IMR-90 (cell line): ENCODE data around the gene ALG6. TPM values are rescaled to one million over a fixed set of nuclear protein-coding genes. Genes with fewer than 3 reads are reported as not detected.

ENCODE experiments used
- ATAC-seq: fragments of 200-7000 bp; cut with Tn5 transposase; 2 replicates; pipeline ENCODE4 v1.9.1; 2020; ENCODE audit warnings: low read depth, mild to moderate bottlenecking, moderate library complexity
- BruUV-seq: library from RNA; stranded (reverse); fragments of 400-500 nt; replicated peaks from 2 replicates; lab custom pipeline; 2021; lab: Mats Ljungman, UMichigan
- CTCF ChIA-PET: fragments of 300-600 bp; formaldehyde crosslinking; extraction: SDS; loops from one replicate; lab custom pipeline; 2021; ENCODE audit warnings: antibody characterized with exemption; lab: Yijun Ruan, JAX
- POLR2A ChIA-PET: fragments of 300-600 bp; sonication (Branson Sonifier 250); formaldehyde crosslinking; loops from one replicate; lab custom pipeline; 2022; ENCODE audit warnings: antibody characterized with exemption; ENCODE audit not compliant: unreplicated experiment; lab: Charles Lee
- DNase-seq: peaks from one replicate; pipeline ENCODE4 v3.0.0; 2013
- H2AFZ ChIP-seq: replicated peaks from 2 replicates; pipeline ENCODE3; 2013; ENCODE audit warnings: low read length, mild to moderate bottlenecking; ENCODE audit not compliant: poor library complexity
- H2AK5ac ChIP-seq: 2 replicates; pipeline ENCODE4 v1.6.1; 2013; ENCODE audit warnings: low read depth, low read length, inconsistent platforms
- H2AK9ac ChIP-seq: replicated peaks from 2 replicates; pipeline ENCODE3; 2013; ENCODE audit warnings: mild to moderate bottlenecking, low read depth, low read length, moderate library complexity; ENCODE audit not compliant: poor library complexity
- H2BK120ac ChIP-seq: 2 replicates; pipeline ENCODE4 v1.6.1; 2013; ENCODE audit warnings: low read depth, low read length, inconsistent platforms
- H2BK15ac ChIP-seq: 3 replicates; pipeline ENCODE4 v1.6.1; 2013; ENCODE audit warnings: low read depth, low read length, inconsistent platforms
- H2BK20ac ChIP-seq: 2 replicates; pipeline ENCODE4 v1.6.1; 2013; ENCODE audit warnings: low read depth, mild to moderate bottlenecking, inconsistent platforms, low read length, moderate library complexity
- H2BK5ac ChIP-seq: 2 replicates; pipeline ENCODE4 v1.6.1; 2013; ENCODE audit warnings: mild to moderate bottlenecking, low read depth, low read length, inconsistent platforms; ENCODE audit not compliant: poor library complexity, severe bottlenecking
- H3K14ac ChIP-seq: replicated peaks from 2 replicates; pipeline ENCODE4 v1.6.1; 2013; ENCODE audit warnings: low read depth, low read length, inconsistent platforms
- H3K18ac ChIP-seq: 2 replicates; pipeline ENCODE4 v1.6.1; 2013; ENCODE audit warnings: low read depth, low read length, control low read depth
- H3K23ac ChIP-seq: 2 replicates; pipeline ENCODE4 v1.6.1; 2013; ENCODE audit warnings: low read depth, low read length, inconsistent platforms
- H3K27ac ChIP-seq: 2 replicates; pipeline ENCODE4 v1.5.1; 2013; ENCODE audit warnings: mild to moderate bottlenecking, control low read depth, low read length; ENCODE audit not compliant: insufficient read depth
- H3K27me3 ChIP-seq: 2 replicates; pipeline ENCODE4 v1.6.1; 2013; ENCODE audit warnings: low read length; ENCODE audit not compliant: control insufficient read depth, insufficient read depth
- H3K36me3 ChIP-seq: 2 replicates; pipeline ENCODE4 v1.6.1; 2013; ENCODE audit warnings: low read length, mixed read lengths; ENCODE audit not compliant: control insufficient read depth, insufficient read depth
- H3K4ac ChIP-seq: 2 replicates; pipeline ENCODE4 v1.6.1; 2013; ENCODE audit warnings: low read depth, low read length, inconsistent platforms
- H3K4me1 ChIP-seq: 2 replicates; pipeline ENCODE4 v1.6.1; 2013; ENCODE audit warnings: low read length, mixed read lengths; ENCODE audit not compliant: control insufficient read depth, insufficient read depth
- H3K4me2 ChIP-seq: 2 replicates; pipeline ENCODE4 v1.6.1; 2013; ENCODE audit warnings: low read depth, mild to moderate bottlenecking, control low read depth, low read length, moderate library complexity
- H3K4me3 ChIP-seq: 2 replicates; pipeline ENCODE4 v1.5.1; 2013; ENCODE audit warnings: low read depth, mild to moderate bottlenecking, control low read depth, low read length, moderate library complexity; ENCODE audit not compliant: insufficient read depth
- H3K56ac ChIP-seq: 2 replicates; pipeline ENCODE4 v1.6.1; 2013; ENCODE audit warnings: low read length, inconsistent platforms; ENCODE audit not compliant: insufficient read depth; ENCODE audit errors: extremely low read depth
- H3K79me1 ChIP-seq, 2 experiments: 2 replicates each; pipeline ENCODE4 v1.6.1; 2013; ENCODE audit warnings: low read length in 2 of 2, inconsistent platforms in 1 of 2, low read depth in 1 of 2
- H3K9ac ChIP-seq: 2 replicates; pipeline ENCODE4 v1.6.1; 2013; ENCODE audit warnings: low read depth, low read length, control low read depth
- H3K9me1 ChIP-seq: 2 replicates; pipeline ENCODE4 v1.6.1; 2013; ENCODE audit warnings: low read length, inconsistent platforms; ENCODE audit not compliant: insufficient read depth
- H3K9me3 ChIP-seq: 2 replicates; pipeline ENCODE4 v1.6.1; 2013; ENCODE audit warnings: low read length; ENCODE audit not compliant: control insufficient read depth, insufficient read depth
- H4K20me1 ChIP-seq: 2 replicates; pipeline ENCODE4 v1.6.1; 2013; ENCODE audit warnings: low read length, inconsistent platforms; ENCODE audit not compliant: insufficient read depth
- H4K5ac ChIP-seq: 2 replicates; pipeline ENCODE4 v1.6.1; 2013; ENCODE audit warnings: mild to moderate bottlenecking, low read depth, low read length, control low read depth
- H4K8ac ChIP-seq, 2 experiments: 2 replicates each; pipeline ENCODE4 v1.6.1; 2013; ENCODE audit warnings: low read depth in 2 of 2, low read length in 2 of 2, control low read depth in 1 of 2, inconsistent platforms in 1 of 2
- H4K91ac ChIP-seq: 2 replicates; pipeline ENCODE4 v1.6.1; 2013; ENCODE audit warnings: low read depth, low read length, inconsistent platforms; ENCODE audit not compliant: insufficient read depth
- BHLHE40 ChIP-seq: fragments of 150-350 bp; IDR thresholded peaks from 2 replicates; pipeline ENCODE4 v1.6.1; 2016; ENCODE audit warnings: mild to moderate bottlenecking, low read depth, low read length
- CEBPB ChIP-seq: IDR thresholded peaks from 2 replicates; pipeline ENCODE4 v1.6.1; 2012; ENCODE audit warnings: low read depth, low read length, improper control_type of control experiment
- CHD1 ChIP-seq: IDR thresholded peaks from 2 replicates; pipeline ENCODE4 v1.6.1; 2012; ENCODE audit warnings: low read depth, low read length, improper control_type of control experiment
- FOS ChIP-seq: fragments of 150-350 bp; IDR thresholded peaks from 2 replicates; pipeline ENCODE4 v1.6.1; 2016; ENCODE audit warnings: low read depth, low read length
- MAFK ChIP-seq: IDR thresholded peaks from 2 replicates; pipeline ENCODE4 v1.6.1; 2012; ENCODE audit warnings: low read depth, low read length, improper control_type of control experiment
- MAZ ChIP-seq: IDR thresholded peaks from 2 replicates; pipeline ENCODE4 v1.6.1; 2012; ENCODE audit warnings: low read depth, mild to moderate bottlenecking, low read length, improper control_type of control experiment, moderate library complexity, borderline replicate concordance
- MXI1 ChIP-seq: IDR thresholded peaks from 2 replicates; pipeline ENCODE4 v1.6.1; 2012; ENCODE audit warnings: low read depth, mild to moderate bottlenecking, low read length, moderate library complexity, borderline replicate concordance
- NFE2L2 ChIP-seq: fragments of 150-350 bp; IDR thresholded peaks from 2 replicates; pipeline ENCODE4 v1.6.1; 2016; ENCODE audit warnings: low read depth, mild to moderate bottlenecking, low read length
- POLR2A ChIP-seq: IDR thresholded peaks from 2 replicates; pipeline ENCODE4 v1.6.1; 2012; ENCODE audit warnings: mild to moderate bottlenecking, low read depth, low read length
- RAD21 ChIP-seq: IDR thresholded peaks from 2 replicates; pipeline ENCODE4 v1.6.1; 2012; ENCODE audit warnings: low read length, improper control_type of control experiment
- RCOR1 ChIP-seq: IDR thresholded peaks from 2 replicates; pipeline ENCODE4 v1.6.1; 2012; ENCODE audit warnings: mild to moderate bottlenecking, low read length, improper control_type of control experiment; ENCODE audit not compliant: insufficient replicate concordance
- RFX5 ChIP-seq: IDR thresholded peaks from 2 replicates; pipeline ENCODE4 v1.8.0; 2012; ENCODE audit warnings: low read depth, mild to moderate bottlenecking, low read length, moderate library complexity
- SMC3 ChIP-seq: fragments of 150-350 bp; IDR thresholded peaks from 2 replicates; pipeline ENCODE4 v1.6.1; 2016; ENCODE audit warnings: low read depth, mild to moderate bottlenecking, antibody characterized with exemption, low read length, moderate library complexity
- dilution Hi-C: fragments of 300-500 bp; cut with HindIII; formaldehyde crosslinking; loops from one replicate; pipeline ENCODE4 v1.14.3; 2018; ENCODE audit warnings: low sequenced_read_pairs; ENCODE audit not compliant: unreplicated experiment
- in situ Hi-C: fragments of 300-500 bp; cut with MboI; formaldehyde crosslinking; loops from 3 replicates; pipeline ENCODE4 v1.14.3; 2019; ENCODE audit warnings: low sequenced_read_pairs, inconsistent platforms, mixed read lengths
- intact Hi-C: fragments of 100-400 bp; cut with micrococcal nuclease; formaldehyde crosslinking; loops from 2 replicates; pipeline ENCODE4 v1.10.0; 2022
- polyA plus RNA-seq, 3 experiments: library from polyadenylated mRNA; depleted of rRNA; stranded (reverse); fragments of >200 nt; gene quantifications; 2 replicates each; pipeline ENCODE4 v1.2.3, GENCODE V29; 2012; ENCODE audit warnings: low replicate concordance in 1 of 3
- total RNA-seq: library from RNA; depleted of rRNA; stranded (reverse); fragments of >200 nt; gene quantifications from 2 replicates; pipeline ENCODE4 v1.2.3, GENCODE V29; 2012
- TF ChIP-seq, protein P1 (sequence below): fragments of 150-350 bp; IDR thresholded peaks from 2 replicates; pipeline ENCODE4 v1.6.1; 2016; ENCODE audit warnings: low read depth, mild to moderate bottlenecking, low read length, moderate library complexity, borderline replicate concordance
- TF ChIP-seq, protein P2 (sequence below): conservative IDR thresholded peaks from 2 replicates; pipeline ENCODE4 v1.5.1; 2012; ENCODE audit warnings: mild to moderate bottlenecking, low read depth, low read length, improper control_type of control experiment
- TF ChIP-seq, protein P3 (sequence below): fragments of 150-350 bp; IDR thresholded peaks from 2 replicates; pipeline ENCODE4 v1.6.1; 2017; ENCODE audit warnings: mild to moderate bottlenecking, antibody characterized with exemption, low read length, low read depth

Gene ALG6
- total and polyA plus RNA-seq, 2 of the 4 experiments (the other 2 are of a cell fraction): 4.8 to 6.5 TPM

DNA sequence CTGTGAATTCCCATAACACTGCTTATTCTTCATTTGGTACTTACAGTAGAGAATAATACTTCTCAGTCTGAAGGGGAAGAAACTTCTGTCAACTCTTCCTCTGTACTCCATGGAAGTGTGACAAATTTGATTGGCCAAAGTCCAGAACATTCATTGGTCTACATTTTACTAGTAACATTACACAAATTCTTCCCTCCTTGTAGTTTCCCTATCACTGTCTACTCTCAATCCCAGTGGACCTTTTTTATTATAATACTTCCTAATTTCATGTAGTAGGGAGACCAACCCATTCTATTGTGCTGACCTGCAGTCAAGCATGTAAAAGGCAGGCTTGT lies 74.7 kb downstream of the ALG6 start:
- intact Hi-C loops (no loop called here), in situ Hi-C loops (loop anchor here (25.0 kb wide), 1 partner anchor 605 kb away; no protein-coding TSS in a partner anchor), dilution Hi-C loops (no loop called here)
- Histone ChIP-seq H3K9ac (no peak overlapping the region), H2AK9ac (no peak overlapping the region), H3K36me3 (no peaks in the 10 kb centered on the region), H3K14ac (no peak overlapping the region), H4K5ac (no peak overlapping the region), H3K23ac (no peak overlapping the region), H2BK15ac (no peak overlapping the region), H3K4me1 (peaks cover 2% of the 10 kb centered on the region; the same call in 1 of the 2 replicates), H3K27me3 (no peaks in the 10 kb centered on the region), H3K4me3 (no peak overlapping the region), H3K4me2 (no peak overlapping the region), H3K79me1 (no peaks in the 10 kb centered on the region), H2AFZ (no peak overlapping the region), H4K8ac (no peak overlapping the region), H3K18ac (no peak overlapping the region), H2BK5ac (no peak overlapping the region), H2BK20ac (no peak overlapping the region), H3K56ac (no peak overlapping the region), H3K9me3 (no peaks in the 10 kb centered on the region), H3K9me1 (no peaks in the 10 kb centered on the region; the same call in 1 of the 2 replicates), H4K20me1 (no peaks in the 10 kb centered on the region), H4K91ac (no peak overlapping the region), H3K27ac (no peak overlapping the region), H2BK120ac (no peak overlapping the region), H3K4ac (no peak overlapping the region), H2AK5ac (no peak overlapping the region)
- ChIA-PET POLR2A (no interaction called here), CTCF (interaction anchor here (0.6 kb wide), 1 partner anchor 27 kb away, joined by 3 read pairs; no protein-coding TSS in a partner anchor)
- no TSS peak for BruUV-seq
- ATAC-seq: peak; percentile 18; the same call in 1 of the 2 replicates
- TF ChIP-seq RFX5 (no peak), MAFK (no peak), POLR2A (no peak), SMC3 (no peak), CHD1 (no peak), FOS (no peak), MXI1 (no peak), BHLHE40 (no peak), RAD21 (no peak), MAZ (no peak), CEBPB (no peak), NFE2L2 (no peak), RCOR1 (no peak)
- TF ChIP-seq, protein P1, sequence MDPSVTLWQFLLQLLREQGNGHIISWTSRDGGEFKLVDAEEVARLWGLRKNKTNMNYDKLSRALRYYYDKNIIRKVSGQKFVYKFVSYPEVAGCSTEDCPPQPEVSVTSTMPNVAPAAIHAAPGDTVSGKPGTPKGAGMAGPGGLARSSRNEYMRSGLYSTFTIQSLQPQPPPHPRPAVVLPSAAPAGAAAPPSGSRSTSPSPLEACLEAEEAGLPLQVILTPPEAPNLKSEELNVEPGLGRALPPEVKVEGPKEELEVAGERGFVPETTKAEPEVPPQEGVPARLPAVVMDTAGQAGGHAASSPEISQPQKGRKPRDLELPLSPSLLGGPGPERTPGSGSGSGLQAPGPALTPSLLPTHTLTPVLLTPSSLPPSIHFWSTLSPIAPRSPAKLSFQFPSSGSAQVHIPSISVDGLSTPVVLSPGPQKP: no peak
- TF ChIP-seq, protein P2, sequence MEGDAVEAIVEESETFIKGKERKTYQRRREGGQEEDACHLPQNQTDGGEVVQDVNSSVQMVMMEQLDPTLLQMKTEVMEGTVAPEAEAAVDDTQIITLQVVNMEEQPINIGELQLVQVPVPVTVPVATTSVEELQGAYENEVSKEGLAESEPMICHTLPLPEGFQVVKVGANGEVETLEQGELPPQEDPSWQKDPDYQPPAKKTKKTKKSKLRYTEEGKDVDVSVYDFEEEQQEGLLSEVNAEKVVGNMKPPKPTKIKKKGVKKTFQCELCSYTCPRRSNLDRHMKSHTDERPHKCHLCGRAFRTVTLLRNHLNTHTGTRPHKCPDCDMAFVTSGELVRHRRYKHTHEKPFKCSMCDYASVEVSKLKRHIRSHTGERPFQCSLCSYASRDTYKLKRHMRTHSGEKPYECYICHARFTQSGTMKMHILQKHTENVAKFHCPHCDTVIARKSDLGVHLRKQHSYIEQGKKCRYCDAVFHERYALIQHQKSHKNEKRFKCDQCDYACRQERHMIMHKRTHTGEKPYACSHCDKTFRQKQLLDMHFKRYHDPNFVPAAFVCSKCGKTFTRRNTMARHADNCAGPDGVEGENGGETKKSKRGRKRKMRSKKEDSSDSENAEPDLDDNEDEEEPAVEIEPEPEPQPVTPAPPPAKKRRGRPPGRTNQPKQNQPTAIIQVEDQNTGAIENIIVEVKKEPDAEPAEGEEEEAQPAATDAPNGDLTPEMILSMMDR: no peak
- TF ChIP-seq, protein P3, sequence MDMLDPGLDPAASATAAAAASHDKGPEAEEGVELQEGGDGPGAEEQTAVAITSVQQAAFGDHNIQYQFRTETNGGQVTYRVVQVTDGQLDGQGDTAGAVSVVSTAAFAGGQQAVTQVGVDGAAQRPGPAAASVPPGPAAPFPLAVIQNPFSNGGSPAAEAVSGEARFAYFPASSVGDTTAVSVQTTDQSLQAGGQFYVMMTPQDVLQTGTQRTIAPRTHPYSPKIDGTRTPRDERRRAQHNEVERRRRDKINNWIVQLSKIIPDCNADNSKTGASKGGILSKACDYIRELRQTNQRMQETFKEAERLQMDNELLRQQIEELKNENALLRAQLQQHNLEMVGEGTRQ: no peak
- peak; percentile 12 for DNase-seq
